Measurements from ENCODE around the gene CSNK1E.

CSNK1E gene

GRCh38 chr22:38282397-38282796, 34.8 kb downstream of the CSNK1E start:
- no peaks in the 10 kb centered on the region for H3K9me3 ChIP-seq (ENCODE audit: control insufficient read depth in 2 of 2, low read length in 2 of 2)
- no peak overlapping the region for H3K9ac ChIP-seq (ENCODE audit: low read depth in 1 of 2, low read length in 2 of 2)
- peaks cover 5% of the 10 kb centered on the region in 2 donors for H3K4me1 ChIP-seq (ENCODE audit: control insufficient read depth in 2 of 2, insufficient read depth in 2 of 2, low read length in 2 of 2)
- no peak overlapping the region for H3K4me3 ChIP-seq (ENCODE audit: low read length in 2 of 2)
- H3K36me3 ChIP-seq (ENCODE audit: control insufficient read depth in 2 of 2, insufficient read depth in 2 of 2, low read length in 2 of 2): peaks cover 0 to 3% of the 10 kb centered on the region in 2 donors
- H3K27ac ChIP-seq (ENCODE audit: low read depth in 2 of 2, low read length in 2 of 2): no peak overlapping the region
- no peaks in the 10 kb centered on the region for H3K27me3 ChIP-seq (ENCODE audit: control insufficient read depth in 2 of 2, insufficient read depth in 2 of 2, low read length in 2 of 2)

GRCh38 chr22:38276166-38276565, 41.1 kb downstream of the CSNK1E start:
- peak overlapping the region in 1 of 2 donors; percentile 32 for H3K27ac ChIP-seq (ENCODE audit: low read depth in 2 of 2, low read length in 2 of 2)
- H3K9me3 ChIP-seq (ENCODE audit: control insufficient read depth in 2 of 2, low read length in 2 of 2): no peaks in the 10 kb centered on the region
- no peak overlapping the region for H3K9ac ChIP-seq (ENCODE audit: low read depth in 1 of 2, low read length in 2 of 2)
- no peak overlapping the region for H3K4me3 ChIP-seq (ENCODE audit: low read length in 2 of 2)
- no peaks in the 10 kb centered on the region for H3K36me3 ChIP-seq (ENCODE audit: control insufficient read depth in 2 of 2, insufficient read depth in 2 of 2, low read length in 2 of 2)
- no peaks in the 10 kb centered on the region for H3K27me3 ChIP-seq (ENCODE audit: control insufficient read depth in 2 of 2, insufficient read depth in 2 of 2, low read length in 2 of 2)
- H3K4me1 ChIP-seq (ENCODE audit: control insufficient read depth in 2 of 2, insufficient read depth in 2 of 2, low read length in 2 of 2): peaks cover 16% of the 10 kb centered on the region in 2 donors

GRCh38 chr22:38273135-38273826, 44.0 kb downstream of the CSNK1E start:
- peak overlapping the region; percentile 76 for H3K9ac ChIP-seq (ENCODE audit: low read depth in 1 of 2, low read length in 2 of 2)
- H3K27ac ChIP-seq (ENCODE audit: low read depth in 2 of 2, low read length in 2 of 2): peak overlapping the region; percentile 63 to 81
- no peaks in the 10 kb centered on the region for H3K27me3 ChIP-seq (ENCODE audit: control insufficient read depth in 2 of 2, insufficient read depth in 2 of 2, low read length in 2 of 2)
- no peaks in the 10 kb centered on the region for H3K36me3 ChIP-seq (ENCODE audit: control insufficient read depth in 2 of 2, insufficient read depth in 2 of 2, low read length in 2 of 2)
- peak overlapping the region; percentile 56 to 80 for H3K4me3 ChIP-seq (ENCODE audit: low read length in 2 of 2)
- H3K4me1 ChIP-seq (ENCODE audit: control insufficient read depth in 2 of 2, insufficient read depth in 2 of 2, low read length in 2 of 2): peaks cover 19 to 22% of the 10 kb centered on the region in 2 donors
- no peaks in the 10 kb centered on the region for H3K9me3 ChIP-seq (ENCODE audit: control insufficient read depth in 2 of 2, low read length in 2 of 2)

GRCh38 chr22:38272373-38273134, 44.7 kb downstream of the CSNK1E start, which contains the start of gene TMEM184B:
TMEM184B (minus strand) TSS chr22:38273010; CDS start chr22:38247961, 25,049 bp downstream.
- Histone ChIP-seq H3K9ac (ENCODE audit: low read depth in 1 of 2, low read length in 2 of 2) (peak within 1 kb of the TSS; percentile 85 to 96), H3K4me3 (ENCODE audit: low read length in 2 of 2) (peak within 1 kb of the TSS; percentile 80 to 93), H3K27ac (ENCODE audit: low read depth in 2 of 2, low read length in 2 of 2) (peak within 1 kb of the TSS; percentile 63 to 81), H3K9me3 (ENCODE audit: control insufficient read depth in 2 of 2, low read length in 2 of 2) (no peaks in the 10 kb centered on the region), H3K36me3 (ENCODE audit: control insufficient read depth in 2 of 2, insufficient read depth in 2 of 2, low read length in 2 of 2) (no peaks in the 10 kb centered on the region), H3K4me1 (ENCODE audit: control insufficient read depth in 2 of 2, insufficient read depth in 2 of 2, low read length in 2 of 2) (peaks cover 19 to 22% of the 10 kb centered on the region in 2 donors), H3K27me3 (ENCODE audit: control insufficient read depth in 2 of 2, insufficient read depth in 2 of 2, low read length in 2 of 2) (no peaks in the 10 kb centered on the region)

- Histone ChIP-seq H3K4me1 (ENCODE audit: control insufficient read depth in 2 of 2, insufficient read depth in 2 of 2, low read length in 2 of 2) (peaks cover 19 to 22% of the 10 kb centered on the region in 2 donors), H3K27ac (ENCODE audit: low read depth in 2 of 2, low read length in 2 of 2) (peak overlapping the region; percentile 63 to 81), H3K36me3 (ENCODE audit: control insufficient read depth in 2 of 2, insufficient read depth in 2 of 2, low read length in 2 of 2) (no peaks in the 10 kb centered on the region), H3K4me3 (ENCODE audit: low read length in 2 of 2) (peak overlapping the region; percentile 80 to 93), H3K27me3 (ENCODE audit: control insufficient read depth in 2 of 2, insufficient read depth in 2 of 2, low read length in 2 of 2) (no peaks in the 10 kb centered on the region), H3K9ac (ENCODE audit: low read depth in 1 of 2, low read length in 2 of 2) (peak overlapping the region; percentile 85 to 96), H3K9me3 (ENCODE audit: control insufficient read depth in 2 of 2, low read length in 2 of 2) (no peaks in the 10 kb centered on the region)
Measured at GRCh38 chr22:38271927-38272372, 45.3 kb downstream of the CSNK1E start.

- H3K4me3 ChIP-seq (ENCODE audit: low read length in 2 of 2): peak overlapping the region in 1 of 2 donors; percentile 80
- H3K4me1 ChIP-seq (ENCODE audit: control insufficient read depth in 2 of 2, insufficient read depth in 2 of 2, low read length in 2 of 2): peaks cover 22% of the 10 kb centered on the region in 2 donors
- H3K27me3 ChIP-seq (ENCODE audit: control insufficient read depth in 2 of 2, insufficient read depth in 2 of 2, low read length in 2 of 2): no peaks in the 10 kb centered on the region
- H3K9ac ChIP-seq (ENCODE audit: low read depth in 1 of 2, low read length in 2 of 2): no peak overlapping the region
- H3K27ac ChIP-seq (ENCODE audit: low read depth in 2 of 2, low read length in 2 of 2): peak overlapping the region in 1 of 2 donors; percentile 81
- H3K9me3 ChIP-seq (ENCODE audit: control insufficient read depth in 2 of 2, low read length in 2 of 2): no peaks in the 10 kb centered on the region
- no peaks in the 10 kb centered on the region for H3K36me3 ChIP-seq (ENCODE audit: control insufficient read depth in 2 of 2, insufficient read depth in 2 of 2, low read length in 2 of 2)
Measured at GRCh38 chr22:38271101-38271500, 46.1 kb downstream of the CSNK1E start.

- H3K9me3 ChIP-seq (ENCODE audit: control insufficient read depth in 2 of 2, low read length in 2 of 2): no peaks in the 10 kb centered on the region
- peak overlapping the region in 1 of 2 donors; percentile 81 for H3K27ac ChIP-seq (ENCODE audit: low read depth in 2 of 2, low read length in 2 of 2)
- no peaks in the 10 kb centered on the region for H3K36me3 ChIP-seq (ENCODE audit: control insufficient read depth in 2 of 2, insufficient read depth in 2 of 2, low read length in 2 of 2)
- H3K4me1 ChIP-seq (ENCODE audit: control insufficient read depth in 2 of 2, insufficient read depth in 2 of 2, low read length in 2 of 2): peaks cover 22 to 26% of the 10 kb centered on the region in 2 donors
- H3K4me3 ChIP-seq (ENCODE audit: low read length in 2 of 2): peak overlapping the region in 1 of 2 donors; percentile 80
- H3K27me3 ChIP-seq (ENCODE audit: control insufficient read depth in 2 of 2, insufficient read depth in 2 of 2, low read length in 2 of 2): no peaks in the 10 kb centered on the region
- H3K9ac ChIP-seq (ENCODE audit: low read depth in 1 of 2, low read length in 2 of 2): peak overlapping the region in 1 of 2 donors; percentile 52
Measured at GRCh38 chr22:38270091-38270992, 46.9 kb downstream of the CSNK1E start.

- Histone ChIP-seq H3K36me3 (ENCODE audit: control insufficient read depth in 2 of 2, insufficient read depth in 2 of 2, low read length in 2 of 2) (no peaks in the 10 kb centered on the region), H3K27ac (ENCODE audit: low read depth in 2 of 2, low read length in 2 of 2) (no peak overlapping the region), H3K4me1 (ENCODE audit: control insufficient read depth in 2 of 2, insufficient read depth in 2 of 2, low read length in 2 of 2) (peaks cover 22 to 26% of the 10 kb centered on the region in 2 donors), H3K9ac (ENCODE audit: low read depth in 1 of 2, low read length in 2 of 2) (no peak overlapping the region), H3K27me3 (ENCODE audit: control insufficient read depth in 2 of 2, insufficient read depth in 2 of 2, low read length in 2 of 2) (no peaks in the 10 kb centered on the region), H3K9me3 (ENCODE audit: control insufficient read depth in 2 of 2, low read length in 2 of 2) (no peaks in the 10 kb centered on the region), H3K4me3 (ENCODE audit: low read length in 2 of 2) (no peak overlapping the region)
Measured at GRCh38 chr22:38269466-38269865, 47.8 kb downstream of the CSNK1E start.

GRCh38 chr22:38267086-38267485, 50.1 kb downstream of the CSNK1E start:
- Histone ChIP-seq H3K9me3 (ENCODE audit: control insufficient read depth in 2 of 2, low read length in 2 of 2) (no peaks in the 10 kb centered on the region), H3K36me3 (ENCODE audit: control insufficient read depth in 2 of 2, insufficient read depth in 2 of 2, low read length in 2 of 2) (no peaks in the 10 kb centered on the region), H3K4me3 (ENCODE audit: low read length in 2 of 2) (no peak overlapping the region), H3K4me1 (ENCODE audit: control insufficient read depth in 2 of 2, insufficient read depth in 2 of 2, low read length in 2 of 2) (peaks cover 22 to 23% of the 10 kb centered on the region in 2 donors), H3K9ac (ENCODE audit: low read depth in 1 of 2, low read length in 2 of 2) (no peak overlapping the region), H3K27ac (ENCODE audit: low read depth in 2 of 2, low read length in 2 of 2) (peak overlapping the region in 1 of 2 donors; percentile 9), H3K27me3 (ENCODE audit: control insufficient read depth in 2 of 2, insufficient read depth in 2 of 2, low read length in 2 of 2) (no peaks in the 10 kb centered on the region)

Measured in mucosa of rectum (tissue), 2 donors.